SU-DHL-6 (cell line): ENCODE measurements around the gene TAOK2.

Source experiments
- H2AFZ ChIP-seq: fragments of 200-600 bp; sonication (generic); 2 replicates; pipeline ENCODE4 v1.6.1; 2014; ENCODE audit warnings: low read depth, mild to moderate bottlenecking, moderate library complexity, mixed read lengths, antibody characterized with exemption, low read length; ENCODE audit not compliant: severe bottlenecking
- H3F3A ChIP-seq: fragments of 200-600 bp; shearing (Covaris generic); 2 replicates; pipeline ENCODE4 v1.6.0; 2016; ENCODE audit warnings: antibody characterized with exemption, mild to moderate bottlenecking; ENCODE audit not compliant: insufficient read depth
- H3K27ac ChIP-seq: fragments of 200-600 bp; sonication (generic); 2 replicates; pipeline ENCODE4 v1.5.1; 2016; ENCODE audit warnings: low read depth, mild to moderate bottlenecking, low read length, moderate library complexity, mixed read lengths
- H3K27me3 ChIP-seq: fragments of 200-600 bp; sonication (generic), shearing (Covaris generic); 2 replicates; pipeline ENCODE4 v1.6.0; 2014; ENCODE audit warnings: mild to moderate bottlenecking, low read length
- H3K36me3 ChIP-seq: fragments of 200-600 bp; sonication (generic); 2 replicates; pipeline ENCODE4 v1.6.1; 2014; ENCODE audit warnings: mild to moderate bottlenecking, low read length, mixed read lengths
- H3K4me2 ChIP-seq: fragments of 300-600, 200-600 bp; shearing (Covaris generic), sonication (generic); 2 replicates; pipeline ENCODE4 v1.6.0; 2014; ENCODE audit warnings: low read length, low read depth, mild to moderate bottlenecking; ENCODE audit not compliant: poor library complexity, severe bottlenecking
- H3K4me3 ChIP-seq: fragments of 200-600 bp; sonication (generic); 2 replicates; pipeline ENCODE4 v1.5.1; 2014; ENCODE audit warnings: antibody characterized with exemption, low read length, mild to moderate bottlenecking, mixed read lengths; ENCODE audit not compliant: insufficient read depth, poor library complexity, severe bottlenecking
- H3K79me2 ChIP-seq: fragments of 200-600 bp; sonication (generic); 2 replicates; pipeline ENCODE4 v1.6.1; 2014; ENCODE audit warnings: mild to moderate bottlenecking, low read length, moderate library complexity; ENCODE audit not compliant: insufficient read depth
- H3K9ac ChIP-seq: fragments of 200-600 bp; sonication (generic); 2 replicates; pipeline ENCODE4 v1.7.0; 2014; ENCODE audit warnings: mild to moderate bottlenecking, low read length
- H3K9me2 ChIP-seq: fragments of 200-600 bp; sonication (generic); replicated peaks from 2 replicates; pipeline ENCODE4 v1.6.1; 2014; ENCODE audit warnings: low read length; ENCODE audit not compliant: insufficient read depth
- H3K9me3 ChIP-seq: fragments of 200-600 bp; sonication (generic); 2 replicates; pipeline ENCODE4 v1.6.1; 2014; ENCODE audit warnings: low read length, mixed read lengths; ENCODE audit not compliant: insufficient read depth
- H4K20me1 ChIP-seq: fragments of 200-600 bp; sonication (generic); 2 replicates; pipeline ENCODE4 v1.6.1; 2014; ENCODE audit warnings: low read depth, mild to moderate bottlenecking, antibody characterized with exemption, low read length, moderate library complexity, mixed read lengths
- CTCF ChIP-seq: fragments of 200-600 bp; sonication (generic); IDR thresholded peaks from one replicate; pipeline ENCODE4 v1.5.1; 2017; ENCODE audit warnings: antibody characterized with exemption, mild to moderate bottlenecking, low read length, moderate library complexity; ENCODE audit not compliant: insufficient read depth, poor library complexity, severe bottlenecking
- EZH2phosphoT487 ChIP-seq: fragments of 200-600 bp; sonication (generic), shearing (Covaris generic); conservative IDR thresholded peaks from 2 replicates; pipeline ENCODE4 v1.6.1; 2018; ENCODE audit warnings: mild to moderate bottlenecking, antibody characterized with exemption, low read length, moderate library complexity, mixed read lengths

The TAOK2 gene

GRCh38 chr16:30002614-30003346 lies 29.1 kb downstream of the TAOK2 start:
- H3F3A ChIP-seq, result no peaks in the 10 kb centered on the region
- no peak overlapping the region for H3K4me3 ChIP-seq
- H3K9me3 ChIP-seq, result no peaks in the 10 kb centered on the region
- H3K36me3 ChIP-seq, result no peaks in the 10 kb centered on the region
- no peaks in the 10 kb centered on the region for H3K79me2 ChIP-seq
- H3K9me2 ChIP-seq, result no peaks in the 10 kb centered on the region
- H3K9ac ChIP-seq, result no peak overlapping the region
- H3K27me3 ChIP-seq, result no peaks in the 10 kb centered on the region
- H4K20me1 ChIP-seq, result no peaks in the 10 kb centered on the region
- no peak overlapping the region for H2AFZ ChIP-seq
- TF ChIP-seq CTCF, result no peak
- no peak for TF ChIP-seq EZH2phosphoT487
- H3K27ac ChIP-seq, result no peak overlapping the region
- no peak overlapping the region for H3K4me2 ChIP-seq

- Histone ChIP-seq H3K27me3 (no peaks in the 10 kb centered on the region), H4K20me1 (no peaks in the 10 kb centered on the region), H3K36me3 (no peaks in the 10 kb centered on the region), H3K9ac (no peak overlapping the region), H3K79me2 (no peaks in the 10 kb centered on the region), H3K9me2 (no peaks in the 10 kb centered on the region), H3K4me2 (no peak overlapping the region), H3K9me3 (no peaks in the 10 kb centered on the region), H3K27ac (no peak overlapping the region), H3K4me3 (no peak overlapping the region), H3F3A (no peaks in the 10 kb centered on the region), H2AFZ (no peak overlapping the region)
- TF ChIP-seq EZH2phosphoT487, result no peak
- no peak for TF ChIP-seq CTCF
Observed at GRCh38 chr16:30003670-30004423, 30.2 kb downstream of the TAOK2 start.

- no peak overlapping the region for H3K27ac ChIP-seq
- no peak overlapping the region for H2AFZ ChIP-seq
- no peaks in the 10 kb centered on the region for H3K79me2 ChIP-seq
- no peak overlapping the region for H3K4me3 ChIP-seq
- TF ChIP-seq CTCF (no peak), EZH2phosphoT487 (no peak)
- H3K9me3 ChIP-seq, result no peaks in the 10 kb centered on the region
- no peaks in the 10 kb centered on the region for H3K36me3 ChIP-seq
- H3K9me2 ChIP-seq, result no peaks in the 10 kb centered on the region
- no peaks in the 10 kb centered on the region for H4K20me1 ChIP-seq
- no peaks in the 10 kb centered on the region for H3F3A ChIP-seq
- H3K27me3 ChIP-seq, result no peaks in the 10 kb centered on the region
- H3K9ac ChIP-seq, result no peak overlapping the region
- H3K4me2 ChIP-seq, result no peak overlapping the region
Observed at GRCh38 chr16:30004424-30004776, 30.7 kb downstream of the TAOK2 start.
